GM23338 (cell line): Measurements from ENCODE around the gene SCGB1C2. TPM values are rescaled to one million over a fixed set of nuclear protein-coding genes. Genes with fewer than 3 reads are reported as not detected.

Experiments
- ATAC-seq: fragments of 200-7000 bp; cut with Tn5 transposase; 3 replicates; pipeline ENCODE4 v1.9.1; 2020
- DNase-seq: peaks from one replicate; pipeline ENCODE4 v3.0.0-alpha.2; 2015; ENCODE audit warnings: low spot score
- H2AFZ ChIP-seq: fragments of 200-600 bp; sonication (generic); 2 replicates; pipeline ENCODE4 v1.8.0; 2016; ENCODE audit warnings: antibody characterized with exemption, mild to moderate bottlenecking, moderate library complexity
- H3F3A ChIP-seq: fragments of 200-600 bp; sonication (generic); replicated peaks from 2 replicates; pipeline ENCODE4 v1.8.0; 2017; ENCODE audit warnings: antibody characterized with exemption, mixed run types, low read depth
- H3K27ac ChIP-seq: fragments of 200-600 bp; sonication (generic); 2 replicates; pipeline ENCODE4 v1.6.1; 2016; ENCODE audit warnings: low read depth
- H3K27me3 ChIP-seq: fragments of 200-600 bp; sonication (generic); 2 replicates; pipeline ENCODE4 v1.8.0; 2016; ENCODE audit warnings: mild to moderate bottlenecking, mixed run types, moderate library complexity; ENCODE audit not compliant: insufficient read depth
- H3K36me3 ChIP-seq: fragments of 200-600 bp; sonication (generic); 2 replicates; pipeline ENCODE4 v1.8.0; 2016; ENCODE audit warnings: mild to moderate bottlenecking; ENCODE audit not compliant: insufficient read depth
- H3K4me1 ChIP-seq: fragments of 200-600 bp; sonication (generic); 2 replicates; pipeline ENCODE4 v1.8.0; 2016; ENCODE audit warnings: mild to moderate bottlenecking, moderate library complexity; ENCODE audit not compliant: insufficient read depth
- H3K4me2 ChIP-seq: fragments of 200-600 bp; sonication (generic); 2 replicates; pipeline ENCODE4 v1.7.1; 2017; ENCODE audit warnings: mixed run types
- H3K4me3 ChIP-seq: fragments of 200-600 bp; sonication (generic); 2 replicates; pipeline ENCODE4 v1.6.1; 2016; ENCODE audit warnings: mixed run types
- H3K79me2 ChIP-seq: fragments of 200-600 bp; sonication (generic); replicated peaks from 2 replicates; pipeline ENCODE4 v1.8.0; 2017; ENCODE audit warnings: mild to moderate bottlenecking; ENCODE audit not compliant: insufficient read depth
- H3K9me2 ChIP-seq: fragments of 200-600 bp; sonication (generic); 2 replicates; pipeline ENCODE4 v1.8.0; 2017; ENCODE audit not compliant: insufficient read depth
- H4K20me1 ChIP-seq: fragments of 200-600 bp; sonication (generic); replicated peaks from 2 replicates; pipeline ENCODE4 v1.8.0; 2017; ENCODE audit warnings: mild to moderate bottlenecking; ENCODE audit not compliant: insufficient read depth
- H3K27ac Mint-ChIP-seq: 2 replicates; pipeline ENCODE4 v1.8.0; 2020; ENCODE audit warnings: inconsistent platforms, mild to moderate bottlenecking, moderate library complexity, mixed read lengths
- H3K27me3 Mint-ChIP-seq: 3 replicates; pipeline ENCODE4 v1.8.0; 2022; ENCODE audit warnings: low read depth, mild to moderate bottlenecking, moderate library complexity, mixed read lengths, inconsistent platforms; ENCODE audit not compliant: insufficient read depth, poor library complexity
- H3K36me3 Mint-ChIP-seq: 3 replicates; pipeline ENCODE4 v1.8.0; 2021; ENCODE audit warnings: low read depth, mild to moderate bottlenecking, inconsistent platforms, moderate library complexity, mixed read lengths
- H3K4me1 Mint-ChIP-seq: 3 replicates; pipeline ENCODE4 v1.8.0; 2020; ENCODE audit warnings: mild to moderate bottlenecking, inconsistent platforms, mixed read lengths
- H3K4me3 Mint-ChIP-seq: 3 replicates; pipeline ENCODE4 v1.8.0; 2021; ENCODE audit warnings: moderate library complexity, mild to moderate bottlenecking, inconsistent platforms, mixed read lengths
- H3K9me3 Mint-ChIP-seq: 3 replicates; pipeline ENCODE4 v1.8.0; 2020; ENCODE audit warnings: moderate library complexity, mild to moderate bottlenecking, inconsistent platforms, mixed read lengths
- CTCF ChIP-seq, 2 experiments: fragments of 200-600 bp in 1 of 2; sonication (generic) in 1 of 2; conservative IDR thresholded peaks; 2 replicates each; pipeline versions ENCODE4 v1.5.1 to v1.6.1; 2016 to 2017; ENCODE audit warnings: antibody characterized with exemption in 2 of 2, low read depth in 2 of 2, mild to moderate bottlenecking in 2 of 2, moderate library complexity in 1 of 2
- ETS1 ChIP-seq: IDR thresholded peaks from 2 replicates; pipeline ENCODE4 v1.6.1; 2016; ENCODE audit warnings: antibody characterized with exemption
- EZH2 ChIP-seq: fragments of 200-600 bp; sonication (generic); IDR thresholded peaks from one replicate; pipeline ENCODE4 v1.8.0; 2017; ENCODE audit warnings: antibody characterized with exemption, mild to moderate bottlenecking, low read depth; ENCODE audit not compliant: unreplicated experiment
- EZH2phosphoT487 ChIP-seq: fragments of 200-600 bp; sonication (generic); IDR thresholded peaks from one replicate; pipeline ENCODE4 v1.8.1; 2018; ENCODE audit warnings: antibody characterized with exemption; ENCODE audit not compliant: unreplicated experiment
- JUNB ChIP-seq: IDR thresholded peaks from one replicate; pipeline ENCODE4 v1.6.1; 2016; ENCODE audit warnings: antibody characterized with exemption; ENCODE audit not compliant: unreplicated experiment
- NANOG ChIP-seq: IDR thresholded peaks from 2 replicates; pipeline ENCODE4 v1.6.1; 2016; ENCODE audit warnings: antibody characterized with exemption, borderline replicate concordance
- POLR2AphosphoS5 ChIP-seq: IDR thresholded peaks from 2 replicates; pipeline ENCODE4 v1.6.1; 2016; ENCODE audit warnings: antibody characterized with exemption, low read depth
- REST ChIP-seq: IDR thresholded peaks from one replicate; pipeline ENCODE4 v1.6.1; 2018; ENCODE audit warnings: antibody characterized with exemption; ENCODE audit not compliant: unreplicated experiment
- STAT1 ChIP-seq: IDR thresholded peaks from one replicate; pipeline ENCODE4 v1.6.1; 2016; ENCODE audit warnings: antibody characterized with exemption; ENCODE audit not compliant: unreplicated experiment
- ZNF114 ChIP-seq: fragments of 250-450 bp; sonication (Bioruptor Pico); IDR thresholded peaks from 2 replicates; pipeline ENCODE4 v1.5.0; 2020; ENCODE audit warnings: mild to moderate bottlenecking, moderate library complexity
- ZNF331 ChIP-seq: fragments of 250-450 bp; sonication (Bioruptor Pico); IDR thresholded peaks from 2 replicates; pipeline ENCODE4 v1.5.0; 2020; ENCODE audit warnings: low read depth, mild to moderate bottlenecking, moderate library complexity
- ZNF462 ChIP-seq: fragments of 250-450 bp; sonication (Bioruptor Pico); IDR thresholded peaks from 2 replicates; pipeline ENCODE4 v1.5.0; 2020; ENCODE audit warnings: mild to moderate bottlenecking, moderate library complexity
- polyA plus RNA-seq: library from polyadenylated mRNA; unstranded; fragments of >200 nt; fragmentation: Nextera tagmentation; extraction: Ambion mirVana; gene quantifications from 2 replicates; pipeline ENCODE4 v1.2.1, GENCODE V29; 2016
- total RNA-seq: library from RNA; depleted of rRNA; stranded (reverse); fragments of >200 nt; shearing (Covaris generic); gene quantifications from 2 replicates; pipeline ENCODE4 v1.2.3, GENCODE V29; 2014

The SCGB1C2 gene
- total and polyA plus RNA-seq, 2 experiments from 2014 or later: not detected

GRCh38 chr17:142102-142661 lies 4.8 kb downstream of the SCGB1C2 start:
- Mint-ChIP-seq H3K9me3 (peaks cover 8% of the 10 kb centered on the region), H3K27ac (no peak overlapping the region), H3K27me3 (peaks cover 25% of the 10 kb centered on the region), H3K36me3 (peaks cover 6% of the 10 kb centered on the region; the same call in 1 of the 3 replicates), H3K4me1 (no peaks in the 10 kb centered on the region), H3K4me3 (no peak overlapping the region; the same call in 2 of the 3 replicates)
- no peak overlapping the region for H3K4me3 ChIP-seq
- H4K20me1 ChIP-seq: no peaks in the 10 kb centered on the region
- no peak overlapping the region for H3K4me2 ChIP-seq
- H3K27me3 ChIP-seq: no peaks in the 10 kb centered on the region; the same call in none of the 2 replicates
- H3K9me2 ChIP-seq: no peaks in the 10 kb centered on the region
- ATAC-seq (no peak), DNase-seq (peak; percentile 41)
- H2AFZ ChIP-seq: no peak overlapping the region
- H3K27ac ChIP-seq: no peak overlapping the region
- TF ChIP-seq EZH2phosphoT487: no peak
- TF ChIP-seq ZNF462 (CRISPR knock-in tag): no peak
- no peak for TF ChIP-seq ZNF331
- no peak for TF ChIP-seq JUNB
- no peak for TF ChIP-seq ETS1
- TF ChIP-seq CTCF (conservative IDR thresholded peaks at IDR 0.05; ENCODE audit: low read depth in 2 of 2): no peak
- no peak for TF ChIP-seq REST
- TF ChIP-seq ZNF114 (CRISPR knock-in tag): no peak
- no peak for TF ChIP-seq EZH2
- no peak for TF ChIP-seq POLR2AphosphoS5
- no peak for TF ChIP-seq NANOG
- no peak for TF ChIP-seq STAT1
- peaks cover 3% of the 10 kb centered on the region; the same call in 1 of the 2 replicates for H3K4me1 ChIP-seq
- no peaks in the 10 kb centered on the region for H3K79me2 ChIP-seq
- no peaks in the 10 kb centered on the region for H3K36me3 ChIP-seq
- no peaks in the 10 kb centered on the region for H3F3A ChIP-seq
